BJ (cell line): ENCODE results near the gene SMG7. TPM values are rescaled to one million over a fixed set of nuclear protein-coding genes. Genes with fewer than 3 reads are reported as not detected.
"Not testable (repeated sequence)": the region's sequence is repeated elsewhere in the genome, so short reads cannot be mapped to it uniquely, and the experiment has no call there.

Experiments used
- CTCF ChIA-PET: fragments of 350-600 bp; formaldehyde crosslinking; extraction: SDS; loops from one replicate; lab custom pipeline; 2021; ENCODE audit warnings: antibody characterized with exemption, inconsistent platforms; lab: Yijun Ruan, JAX
- POLR2A ChIA-PET: fragments of 300-600 bp; sonication (Branson Sonifier 250); formaldehyde crosslinking; extraction: SDS; loops from one replicate; lab custom pipeline; 2021; ENCODE audit warnings: antibody characterized with exemption; lab: Charles Lee
- DNase-seq: peaks from one replicate; pipeline ENCODE4 v3.0.0-alpha.2; 2011; ENCODE audit warnings: low read depth
- H3K27me3 ChIP-seq: 2 replicates; pipeline ENCODE4 v1.6.0; 2011; ENCODE audit warnings: low read length; ENCODE audit not compliant: control insufficient read depth, insufficient read depth
- H3K36me3 ChIP-seq: 2 replicates; pipeline ENCODE4 v1.5.1; 2011; ENCODE audit warnings: low read length; ENCODE audit not compliant: control insufficient read depth, insufficient read depth
- H3K4me3 ChIP-seq: 2 replicates; pipeline ENCODE4 v1.5.1; 2011; ENCODE audit warnings: low read depth, mild to moderate bottlenecking, control low read depth, low read length
- CTCF ChIP-seq: IDR thresholded peaks from 2 replicates; pipeline ENCODE4 v1.5.1; 2011; ENCODE audit warnings: low read depth, mild to moderate bottlenecking, control low read depth, inconsistent platforms, low read length, moderate library complexity; ENCODE audit not compliant: insufficient read depth
- polyA minus RNA-seq: library from RNA; depleted of rRNA, polyadenylated mRNA; stranded (reverse); fragments of >200 nt; gene quantifications from 2 replicates; pipeline ENCODE4 v1.2.3, GENCODE V29; 2011; rRNA and poly(A)+ RNA removed
- polyA plus RNA-seq: library from polyadenylated mRNA; depleted of rRNA; stranded (reverse); fragments of >200 nt; gene quantifications from 2 replicates; pipeline ENCODE4 v1.2.3, GENCODE V29; 2011; rRNA removed

The SMG7 gene
- polyA plus RNA-seq (26.1 and 30.7 TPM in 2 replicates), polyA minus RNA-seq (35.0 and 35.9 TPM in 2 replicates)

- H3K4me3 ChIP-seq, result peak within 1 kb of the TSS; percentile 99
- H3K27me3 ChIP-seq, result no peaks in the 10 kb centered on the region
- CTCF ChIA-PET, result interaction anchor here (0.7 to 1.6 kb wide), 4 partner anchors 9 to 212 kb away, joined by 3 to 4 read pairs (median 3); no protein-coding TSS in a partner anchor
- no peak for DNase-seq
- no peaks in the 10 kb centered on the region for H3K36me3 ChIP-seq
- POLR2A ChIA-PET, result interaction anchor here (0.5 kb wide), 1 partner anchor 192 kb away, joined by 3 read pairs; no protein-coding TSS in a partner anchor
- no peak for TF ChIP-seq CTCF
Measured at GRCh38 chr1:183472488-183473216, at the start of gene SMG7. Gene SMG7 (plus strand): TSS chr1:183472499. CDS start chr1:183472621, 122 bp downstream.

GRCh38 chr1:183423541-183423940 is 48.8 kb upstream of the SMG7 start:
- POLR2A ChIA-PET, result no interaction called here
- no peak for TF ChIP-seq CTCF

GRCh38 chr1:183424691-183425090 is 47.6 kb upstream of the SMG7 start:
- no peak overlapping the region for H3K4me3 ChIP-seq
- POLR2A ChIA-PET, result no interaction called here
- CTCF ChIA-PET, result no interaction called here
- TF ChIP-seq CTCF, result no peak
- peaks cover 13% of the 10 kb centered on the region for H3K27me3 ChIP-seq
- H3K36me3 ChIP-seq, result no peaks in the 10 kb centered on the region
- no peak for DNase-seq

More at GRCh38 chr1:183423541-183423940, 48.8 kb upstream of the SMG7 start:
- Histone ChIP-seq H3K4me3 (no peak overlapping the region), H3K27me3 (peaks cover 17% of the 10 kb centered on the region), H3K36me3 (no peaks in the 10 kb centered on the region)
- CTCF ChIA-PET, result no interaction called here
- DNase-seq, result no peak

GRCh38 chr1:183427591-183427990 is 44.7 kb upstream of the SMG7 start:
- H3K27me3 ChIP-seq, POLR2A ChIA-PET, CTCF ChIA-PET, DNase-seq, H3K36me3 ChIP-seq, H3K4me3 ChIP-seq: not testable (repeated sequence)

GRCh38 chr1:183431840-183432547 is 40.3 kb upstream of the SMG7 start:
- Histone ChIP-seq H3K36me3 (no peaks in the 10 kb centered on the region), H3K4me3 (no peak overlapping the region), H3K27me3 (peaks cover 11% of the 10 kb centered on the region)
- ChIA-PET POLR2A (no interaction called here), CTCF (no interaction called here)
- TF ChIP-seq CTCF, result no peak
- no peak for DNase-seq
